Measurements from ENCODE around the gene SGK2.

- TF ChIP-seq CTCF (IDR thresholded peaks at IDR 0.05) (peak; percentile 94), POLR2AphosphoS5 (IDR thresholded peaks at IDR 0.05; ENCODE audit: low read depth, low read length) (no peak), REST (IDR thresholded peaks at IDR 0.05; ENCODE audit: insufficient read depth in 1 of 2, low read depth in 2 of 2, low read length in 1 of 2) (no peak), TCF7L2 (IDR thresholded peaks at IDR 0.05; ENCODE audit: low read depth, low read length) (no peak)
Measured at GRCh38 chr20:43537921-43538877, 20.6 kb upstream of the SGK2 start.
